GM12878 (cell line): ENCODE data around the gene MS4A6A. TPM values are rescaled to one million over a fixed set of nuclear protein-coding genes. Genes with fewer than 3 reads are reported as not detected.

Experiments used
- ATAC-seq: fragments of 200-7000 bp; cut with Tn5 transposase; 3 replicates; pipeline ENCODE4 v1.9.1; 2020; ENCODE audit warnings: mild to moderate bottlenecking, moderate library complexity
- BruUV-seq: library from RNA; stranded (reverse); fragments of 400-500 nt; replicated peaks from 2 replicates; lab custom pipeline; 2021; lab: Mats Ljungman, UMichigan
- CTCF ChIA-PET: fragments of 300-600 bp; sonication (Branson Sonifier 250); formaldehyde crosslinking; extraction: SDS; loops from one replicate; lab custom pipeline; 2021; ENCODE audit warnings: inconsistent platforms; lab: Yijun Ruan, JAX
- POLR2A ChIA-PET: fragments of 350-600 bp; formaldehyde crosslinking; extraction: SDS; loops from one replicate; lab custom pipeline; 2021; ENCODE audit warnings: inconsistent platforms; lab: Charles Lee
- RAD21 ChIA-PET: fragments of 300-600 bp; sonication (Branson Sonifier 250); formaldehyde crosslinking; loops from one replicate; lab custom pipeline; 2023; ENCODE audit warnings: antibody characterized with exemption; ENCODE audit not compliant: unreplicated experiment; lab: Charles Lee
- SMC1A ChIA-PET: fragments of 300-600 bp; sonication (Branson Sonifier 250); formaldehyde crosslinking; loops from one replicate; lab custom pipeline; 2023; ENCODE audit not compliant: unreplicated experiment, uncharacterized antibody; lab: Charles Lee
- DNase-seq: peaks from one replicate; pipeline ENCODE4 v3.0.0-alpha.2; 2011; ENCODE audit warnings: low read depth, low spot score
- FAIRE-seq: peaks from 3 replicates; lab custom pipeline; 2011; peaks lifted over from hg19 to GRCh38; lab: Jason Lieb, UNC
- H2AFZ ChIP-seq: 2 replicates; pipeline ENCODE4 v1.6.0; 2011; ENCODE audit warnings: low read depth, low read length, control low read depth; ENCODE audit not compliant: control insufficient read depth
- H3K27ac ChIP-seq: 2 replicates; pipeline ENCODE4 v1.5.1; 2011; ENCODE audit warnings: control low read depth; ENCODE audit not compliant: control insufficient read depth, insufficient read depth
- H3K27me3 ChIP-seq, 2 experiments: replicated peaks in 1 of 2; 2 replicates each; pipeline versions ENCODE4 v1.6.0 to v1.6.1; 2011; ENCODE audit warnings: low read length in 1 of 2; ENCODE audit not compliant: control insufficient read depth in 2 of 2, insufficient read depth in 2 of 2
- H3K36me3 ChIP-seq, 2 experiments: 2 replicates each; pipeline ENCODE4 v1.5.1; 2011; ENCODE audit warnings: low read length in 1 of 2; ENCODE audit not compliant: control insufficient read depth in 2 of 2, insufficient read depth in 2 of 2
- H3K4me1 ChIP-seq: 2 replicates; pipeline ENCODE4 v1.6.1; 2011; ENCODE audit warnings: mild to moderate bottlenecking, low read length, moderate library complexity, mixed read lengths; ENCODE audit not compliant: control insufficient read depth, insufficient read depth
- H3K4me2 ChIP-seq: 2 replicates; pipeline ENCODE4 v1.6.0; 2011; ENCODE audit warnings: control low read depth; ENCODE audit not compliant: control insufficient read depth, insufficient read depth
- H3K4me3 ChIP-seq: fragments of 200-600 bp; sonication (generic); 2 replicates; pipeline ENCODE4 v1.5.1; 2016
- H3K79me2 ChIP-seq: 2 replicates; pipeline ENCODE4 v1.6.0; 2011; ENCODE audit warnings: low read length; ENCODE audit not compliant: control insufficient read depth, insufficient read depth
- H3K9ac ChIP-seq: 2 replicates; pipeline ENCODE4 v1.8.0; 2011; ENCODE audit warnings: low read length, control low read depth, mixed read lengths; ENCODE audit not compliant: control insufficient read depth, insufficient read depth
- H3K9me3 ChIP-seq: replicated peaks from 3 replicates; pipeline ENCODE4 v1.5.1; 2011; ENCODE audit warnings: mild to moderate bottlenecking, low read length; ENCODE audit not compliant: control insufficient read depth, insufficient read depth
- H4K20me1 ChIP-seq: 2 replicates; pipeline ENCODE4 v1.6.0; 2011; ENCODE audit not compliant: control insufficient read depth, insufficient read depth
- ATF2 ChIP-seq: IDR thresholded peaks from 2 replicates; pipeline ENCODE4 v1.6.1; 2012; ENCODE audit warnings: low read length, inconsistent platforms
- CBX5 ChIP-seq: sonication (generic); IDR thresholded peaks from 2 replicates; pipeline ENCODE4 v1.6.1; 2016; ENCODE audit warnings: low read depth, moderate library complexity, mild to moderate bottlenecking, inconsistent platforms
- CEBPB ChIP-seq, 2 experiments: fragments of 150-350 bp in 1 of 2; IDR thresholded peaks; 2 replicates each; pipeline ENCODE4 v1.6.1; 2012 to 2014; ENCODE audit warnings: low read depth in 2 of 2, low read length in 2 of 2, borderline replicate concordance in 1 of 2, inconsistent platforms in 1 of 2
- CREB1 ChIP-seq: IDR thresholded peaks from 2 replicates; pipeline ENCODE4 v1.6.1; 2012; ENCODE audit warnings: low read depth, mild to moderate bottlenecking, inconsistent platforms
- EP300 ChIP-seq, 2 experiments: fragments of 150-350 bp in 1 of 2; IDR thresholded peaks; 2 replicates each; pipeline ENCODE4 v1.6.1; 2011 to 2012; ENCODE audit warnings: low read depth in 2 of 2, low read length in 2 of 2, borderline replicate concordance in 1 of 2, improper control_type of control experiment in 1 of 2, inconsistent platforms in 1 of 2; ENCODE audit not compliant: control insufficient read depth in 1 of 2
- FOXM1 ChIP-seq: IDR thresholded peaks from 2 replicates; pipeline ENCODE4 v1.6.1; 2012; ENCODE audit warnings: low read depth, mild to moderate bottlenecking, inconsistent platforms, low read length, moderate library complexity
- MLLT1 ChIP-seq: fragments of 450-650 bp; IDR thresholded peaks from 2 replicates; pipeline ENCODE4 v1.6.1; 2016; ENCODE audit warnings: mild to moderate bottlenecking
- MTA2 ChIP-seq: fragments of 450-650 bp; IDR thresholded peaks from 2 replicates; pipeline ENCODE4 v1.6.1; 2016; ENCODE audit warnings: low read depth, mild to moderate bottlenecking, moderate library complexity
- MXI1 ChIP-seq: fragments of 150-350 bp; IDR thresholded peaks from 2 replicates; pipeline ENCODE4 v1.6.1; 2011; ENCODE audit warnings: low read depth, mild to moderate bottlenecking, inconsistent platforms, low read length, improper control_type of control experiment
- NR2F1 ChIP-seq: fragments of 450-650 bp; conservative IDR thresholded peaks from 2 replicates; pipeline ENCODE4 v1.6.1; 2017; ENCODE audit warnings: mild to moderate bottlenecking
- PML ChIP-seq: IDR thresholded peaks from 2 replicates; pipeline ENCODE4 v1.6.1; 2012; ENCODE audit warnings: low read length, inconsistent platforms
- PRDM15 ChIP-seq: fragments of 450-650 bp; formaldehyde crosslinking; IDR thresholded peaks from 2 replicates; pipeline ENCODE4 v1.4.0; 2020; ENCODE audit warnings: mild to moderate bottlenecking, moderate library complexity
- RUNX3 ChIP-seq: IDR thresholded peaks from 2 replicates; pipeline ENCODE4 v1.6.1; 2012; ENCODE audit warnings: low read length, inconsistent platforms
- SKIL ChIP-seq: fragments of 450-650 bp; IDR thresholded peaks from 2 replicates; pipeline ENCODE4 v1.6.1; 2017; ENCODE audit warnings: mild to moderate bottlenecking, low read depth, inconsistent platforms; ENCODE audit not compliant: poor library complexity, severe bottlenecking
- WGBS: methylation state at CpG from one replicate; pipeline ENCODE4 v1.1.6; 2016; ENCODE audit warnings: low lambda C conversion rate; ENCODE audit not compliant: insufficient replicate concordance, insufficient coverage; ENCODE audit errors: missing lambda C conversion rate; 5-methylcytosine and 5-hydroxymethylcytosine counted together
- in situ Hi-C: fragments of 300-500 bp; cut with MboI; formaldehyde crosslinking; loops from 9 replicates; pipeline ENCODE4 v1.14.3; 2018; ENCODE audit warnings: mixed read lengths
- intact Hi-C: fragments of 100-400 bp; cut with micrococcal nuclease; formaldehyde crosslinking; loops from one replicate; pipeline ENCODE4 v1.14.2; 2022; ENCODE audit not compliant: unreplicated experiment
- polyA plus RNA-seq, 11 experiments: library from polyadenylated mRNA; depleted of rRNA in 4 of 11; unstranded in 6 of 11; stranded (reverse) in 5 of 11; fragments of >200 nt; fragmentation: Nextera tagmentation in 4 of 11; fragmentation: Illumina TruSeq in 1 of 11; extraction: Ambion mirVana in 4 of 11; extraction: Trizol in 1 of 11; gene quantifications; 1 replicate in 1 of 11; 2 replicates in 10 of 11; pipeline versions ENCODE4 v1.2.1 to v1.2.3, GENCODE V29; 2011 to 2016; ENCODE audit warnings: inconsistent platforms in 2 of 11, missing spikeins in 2 of 11, low read depth in 1 of 11
- total RNA-seq, 4 experiments: library from RNA; depleted of rRNA in 3 of 4; stranded (reverse); fragments of >200 nt in 3 of 4; fragmentation: Illumina TruSeq in 1 of 4; extraction: Trizol in 1 of 4; gene quantifications; 2 replicates each; pipeline versions ENCODE4 v1.2.1 to v1.2.3, GENCODE V29; 2013 to 2021

MS4A6A gene
- total and polyA plus RNA-seq, 10 of the 15 experiments (the other 5 are each of a cell fraction or from before 2014, with no cell fraction given), result 0.75 to 30.7 (median 9.0) TPM

- Histone ChIP-seq H3K4me1 (peaks cover 24% of the 10 kb centered on the region), H3K27ac (peak overlapping the region; percentile 44), H3K79me2 (no peaks in the 10 kb centered on the region), H3K27me3 (no peaks in the 10 kb centered on the region), H3K9me3 (peaks cover 1% of the 10 kb centered on the region; the same call in 2 of the 3 replicates), H3K4me2 (peak overlapping the region; percentile 77), H3K4me3 (no peak overlapping the region), H4K20me1 (no peaks in the 10 kb centered on the region), H3K36me3 (no peaks in the 10 kb centered on the region), H3K9ac (no peak overlapping the region; the same call in 1 of the 2 replicates), H2AFZ (peak overlapping the region; percentile 60)
- CTCF ChIA-PET, result interaction anchor here (0.8 to 5.2 kb wide), 8 partner anchors 10 to 569 kb away, joined by 3 to 28 read pairs (median 6); partner anchors contain the start of gene MS4A6A
- ATAC-seq (peak; percentile 69), FAIRE-seq (peak; percentile 57), DNase-seq (peak; percentile 80)
- RAD21 ChIA-PET, result interaction anchor here (0.8 to 4.8 kb wide), 7 partner anchors 9 to 260 kb away, joined by 3 to 27 read pairs (median 6); partner anchors contain the start of genes MS4A1 and MS4A6A
- intact Hi-C loops (loop anchor here (10.0 kb wide), 1 partner anchor 569 kb away; no protein-coding TSS in a partner anchor), in situ Hi-C loops (no loop called here)
- BruUV-seq, result no TSS peak
- SMC1A ChIA-PET, result interaction anchor here (0.9 to 7.4 kb wide), 11 partner anchors 10 to 172 kb away, joined by 3 to 85 read pairs (median 4); partner anchors contain the start of gene MS4A6A
- 22% methylated on average over 4 of the region's 4 CpGs for WGBS
- POLR2A ChIA-PET, result interaction anchor here (1.0 to 2.0 kb wide), 5 partner anchors 8 to 55 kb away, joined by 3 to 8 read pairs (median 5); no protein-coding TSS in a partner anchor
- no peak for TF ChIP-seq PRDM15 (CRISPR knock-in tag)
- TF ChIP-seq SKIL, result peak; percentile 68
- TF ChIP-seq MLLT1, result 0 out of 2 replicates have a peak, but pooled peaks have one; percentile 28
- peak; percentile 86 for TF ChIP-seq NR2F1
- no peak for TF ChIP-seq CEBPB (IDR thresholded peaks at IDR 0.05; ENCODE audit: borderline replicate concordance in 1 of 2, low read depth in 2 of 2, low read length in 2 of 2)
- no peak for TF ChIP-seq CREB1
- TF ChIP-seq ATF2, result peak; percentile 44; the same call in 1 of the 2 replicates
- no peak for TF ChIP-seq MXI1
- peak; percentile 37 to 65; a peak in 2 of 4 replicates for TF ChIP-seq EP300 (IDR thresholded peaks at IDR 0.05; ENCODE audit: borderline replicate concordance in 1 of 2, control insufficient read depth in 1 of 2, low read depth in 2 of 2, low read length in 2 of 2)
- peak; percentile 92 for TF ChIP-seq RUNX3
- TF ChIP-seq MTA2, result peak; percentile 70; the same call in 1 of the 2 replicates
- peak; percentile 59; the same call in 1 of the 2 replicates for TF ChIP-seq FOXM1
- TF ChIP-seq PML, result no peak
- TF ChIP-seq CBX5, result no peak
Observed at GRCh38 chr11:60195923-60196368, 13.1 kb upstream of the MS4A6A start.
